HCEC 1CT (cell line): Measurements from ENCODE around the gene FBXO28.
"Not testable (repeated sequence)": the region's sequence is repeated elsewhere in the genome, so short reads cannot be mapped to it uniquely, and the experiment has no call there.

Experiments
- DNase-seq: peaks from one replicate; pipeline ENCODE4 v3.0.0-alpha.2; 2017

FBXO28 gene

GRCh38 chr1:224192082-224192788, 78.3 kb downstream of the FBXO28 start:
- DNase-seq = no peak

GRCh38 chr1:224193319-224193966, 79.5 kb downstream of the FBXO28 start:
- no peak for DNase-seq

- DNase-seq = peak; percentile 9
These were observed 83.1 kb downstream of the FBXO28 start for GRCh38 chr1:224196813-224197600.

GRCh38 chr1:224198572-224198971, 84.7 kb downstream of the FBXO28 start:
- DNase-seq = no peak

GRCh38 chr1:224199679-224200078, 85.8 kb downstream of the FBXO28 start:
- DNase-seq = no peak

GRCh38 chr1:224201383-224201782, 87.5 kb downstream of the FBXO28 start:
- DNase-seq = no peak

- no peak for DNase-seq
These were observed 87.9 kb downstream of the FBXO28 start for GRCh38 chr1:224201853-224202252.

- peak; percentile 32 for DNase-seq
These were observed 89.5 kb downstream of the FBXO28 start for GRCh38 chr1:224203243-224204016.

- DNase-seq = peak; percentile 80
These were observed 91.5 kb downstream of the FBXO28 start for GRCh38 chr1:224205438-224205840.

GRCh38 chr1:224205931-224206538, 92.1 kb downstream of the FBXO28 start:
- DNase-seq = not testable (repeated sequence)

- peak; percentile 37 for DNase-seq
These were observed 97.5 kb downstream of the FBXO28 start for GRCh38 chr1:224211206-224211962.
